ENCODE data around the gene SYNE1.

SYNE1 gene

GRCh38 chr6:152221806-152222628 lies 415.1 kb downstream of the SYNE1 start:
- no peak for FAIRE-seq

DNA sequence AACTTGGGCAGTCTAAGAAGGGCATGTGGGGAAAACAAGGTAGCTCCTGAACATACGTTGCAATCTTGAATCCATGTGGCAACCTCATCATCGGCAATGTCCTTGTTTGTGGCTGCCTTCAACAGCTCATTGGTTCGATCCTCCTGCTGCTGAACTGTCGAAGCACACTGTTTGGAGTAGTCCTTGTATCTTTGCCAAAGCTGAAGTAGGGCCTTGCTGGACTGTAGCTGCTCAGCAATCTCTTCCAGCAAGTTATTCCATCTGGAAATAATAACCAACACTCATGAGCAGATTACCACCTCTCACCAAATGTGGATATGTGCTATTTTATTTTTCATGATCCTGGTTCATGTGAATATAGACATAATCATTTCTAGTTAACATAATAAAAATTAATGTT lies 416.4 kb downstream of the SYNE1 start:
- no peak for FAIRE-seq

GRCh38 chr6:152218887-152219286 lies 418.3 kb downstream of the SYNE1 start:
- no peak for FAIRE-seq

DNA sequence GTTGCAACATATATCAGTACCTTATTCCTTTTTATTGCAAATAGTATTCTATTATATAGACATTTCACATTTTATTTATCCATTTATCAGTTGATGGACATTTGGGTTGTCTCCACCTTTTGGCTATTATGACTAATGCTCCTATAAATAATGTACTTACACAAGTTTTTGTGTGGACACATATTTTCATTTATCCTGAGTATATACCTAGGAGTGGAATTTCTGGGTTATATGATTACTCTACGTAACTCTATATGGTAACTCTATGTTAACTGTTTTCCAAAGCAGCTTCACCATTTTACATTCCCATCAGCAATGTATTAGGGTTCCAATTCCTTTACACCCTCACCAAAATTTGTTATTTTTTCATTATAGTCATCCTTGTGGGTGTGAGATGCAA lies 424.7 kb downstream of the SYNE1 start:
- no peak for FAIRE-seq

DNA sequence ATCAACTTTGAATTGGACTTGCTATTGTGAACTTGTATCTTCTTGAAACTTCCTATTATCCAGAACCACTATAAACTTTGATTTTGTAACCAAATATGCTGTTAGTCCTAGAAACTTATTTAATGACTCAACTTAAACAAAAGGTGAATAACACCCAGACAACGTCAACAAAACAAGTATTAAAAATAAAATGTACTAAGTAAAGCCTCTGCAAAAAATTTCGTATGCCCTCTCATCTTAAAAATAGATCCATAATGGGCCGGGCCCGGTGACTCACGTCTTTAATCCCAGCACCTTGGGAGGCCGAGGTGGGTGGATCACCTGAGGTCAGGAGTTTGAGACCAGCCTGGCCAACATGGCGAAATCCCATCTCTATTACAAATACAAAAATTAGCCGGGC lies 428.0 kb downstream of the SYNE1 start:
- FAIRE-seq = no peak

DNA sequence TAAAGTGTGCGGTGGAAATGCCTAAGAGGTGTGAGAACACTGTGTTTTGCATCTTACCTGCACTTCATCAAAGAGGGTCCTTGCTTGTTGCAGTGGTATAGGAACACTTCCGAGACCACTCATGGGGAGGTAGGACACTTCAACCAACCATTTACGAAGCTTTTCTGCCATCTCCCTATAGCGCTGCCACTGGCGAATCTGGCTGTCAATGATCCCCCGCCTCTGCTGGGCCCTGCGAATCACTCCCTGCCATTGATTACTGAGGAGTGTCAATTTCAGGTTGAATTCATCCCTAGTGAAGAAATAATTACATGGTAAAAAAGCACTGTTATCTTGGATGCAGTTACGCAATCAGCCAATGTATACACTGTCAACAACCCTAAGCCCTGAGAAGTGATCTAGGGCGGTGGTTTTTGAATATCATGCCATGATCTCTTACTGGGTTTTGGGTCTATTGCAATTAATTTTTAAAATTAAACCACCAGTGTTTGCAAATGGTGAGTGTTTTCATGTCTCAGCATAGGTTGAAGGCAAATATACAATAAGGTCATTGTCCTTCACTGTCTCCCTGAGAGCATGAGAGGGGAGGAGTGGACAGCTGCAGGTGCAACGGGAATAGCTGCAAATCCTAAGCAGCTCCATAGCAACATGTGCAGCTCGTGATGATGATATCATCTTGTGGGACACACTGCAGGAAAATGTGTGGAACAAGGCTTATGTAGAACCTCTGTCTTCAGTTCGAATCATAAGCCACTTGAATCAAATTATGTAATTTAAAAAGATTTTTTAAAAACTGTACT lies 429.0 kb downstream of the SYNE1 start:
- no peak for FAIRE-seq

GRCh38 chr6:152206072-152206818 lies 430.9 kb downstream of the SYNE1 start:
- no peak for FAIRE-seq

- FAIRE-seq = no peak
These were observed 432.6 kb downstream of the SYNE1 start for GRCh38 chr6:152204591-152204990.

DNA sequence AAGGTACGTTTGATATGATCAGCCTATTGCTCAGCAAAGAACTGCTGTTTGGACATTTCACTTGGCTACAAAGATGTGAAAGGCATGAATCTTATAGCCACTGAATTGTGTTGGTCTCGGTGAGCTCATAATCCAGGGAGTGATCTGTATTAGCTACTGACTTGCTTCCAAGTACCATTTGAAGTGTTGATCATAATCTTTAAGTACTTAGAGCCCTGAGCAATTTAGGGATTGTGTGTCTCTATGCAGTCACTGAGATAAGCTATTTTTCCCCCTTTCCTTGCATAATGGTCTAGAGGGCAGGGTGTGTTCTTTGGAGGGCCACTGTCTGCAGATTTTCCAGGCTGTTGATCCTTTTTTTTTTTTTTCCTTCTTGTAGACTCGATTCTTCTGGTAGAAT lies 436.0 kb downstream of the SYNE1 start:
- FAIRE-seq = no peak

DNA sequence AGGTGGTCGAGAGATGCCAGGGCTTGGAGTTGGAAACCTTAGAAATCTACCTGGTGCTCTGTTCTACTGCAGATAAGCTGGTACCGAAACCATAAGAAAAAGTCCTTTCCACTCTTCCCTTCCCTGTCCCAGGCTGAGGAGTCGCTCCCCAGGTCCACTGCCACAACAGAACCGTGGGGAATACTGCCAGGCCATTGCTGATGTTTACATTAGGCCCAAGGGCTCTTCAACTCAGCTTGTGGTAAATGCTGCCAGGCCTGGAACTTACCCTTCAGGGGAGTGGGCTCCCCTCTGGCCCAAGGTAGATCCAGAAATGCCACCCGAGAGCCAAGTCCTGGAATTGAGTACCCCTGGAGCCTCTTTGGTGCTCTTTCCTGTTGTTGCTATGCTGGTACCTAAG lies 441.3 kb downstream of the SYNE1 start:
- FAIRE-seq = no peak

DNA sequence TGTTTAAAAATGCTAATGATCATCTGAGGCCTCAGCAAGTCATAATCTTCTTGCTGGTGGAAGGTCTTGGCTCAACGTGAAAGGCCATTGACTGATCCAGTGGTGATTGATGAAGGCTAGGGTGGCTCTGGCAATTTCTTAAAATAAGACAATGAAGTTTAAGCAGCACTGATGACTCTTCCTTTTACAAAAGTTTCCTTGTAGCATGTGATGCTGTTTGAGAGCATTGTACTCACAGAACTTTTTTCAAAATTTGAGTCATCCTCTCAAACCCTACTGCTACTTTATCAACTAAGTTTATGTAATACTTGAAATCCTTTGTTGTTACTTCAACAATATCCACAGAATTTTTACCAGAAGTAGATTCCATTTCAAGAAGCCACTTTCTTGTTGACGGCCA lies 447.4 kb downstream of the SYNE1 start:
- no peak for FAIRE-seq

- FAIRE-seq = no peak
These were observed 449.2 kb downstream of the SYNE1 start for GRCh38 chr6:152188011-152188410.

DNA sequence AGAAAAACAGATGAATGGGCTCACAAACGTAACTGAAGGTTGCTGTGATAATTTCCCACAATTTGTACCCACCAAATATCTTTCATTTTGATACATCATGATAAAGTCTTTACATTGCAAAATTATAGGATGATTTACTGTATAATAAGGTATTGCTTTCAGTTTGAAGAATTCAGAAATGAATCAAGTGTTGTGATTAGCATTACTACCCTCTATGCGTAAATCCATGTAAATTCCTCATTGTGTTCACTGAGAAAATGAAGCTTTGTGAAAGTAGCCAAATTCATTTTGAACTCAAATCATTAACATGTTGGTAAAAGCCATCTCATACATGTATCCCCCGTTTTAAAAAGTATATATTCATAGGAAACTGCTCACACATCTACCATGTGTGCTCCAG lies 450.3 kb downstream of the SYNE1 start:
- FAIRE-seq = no peak

DNA sequence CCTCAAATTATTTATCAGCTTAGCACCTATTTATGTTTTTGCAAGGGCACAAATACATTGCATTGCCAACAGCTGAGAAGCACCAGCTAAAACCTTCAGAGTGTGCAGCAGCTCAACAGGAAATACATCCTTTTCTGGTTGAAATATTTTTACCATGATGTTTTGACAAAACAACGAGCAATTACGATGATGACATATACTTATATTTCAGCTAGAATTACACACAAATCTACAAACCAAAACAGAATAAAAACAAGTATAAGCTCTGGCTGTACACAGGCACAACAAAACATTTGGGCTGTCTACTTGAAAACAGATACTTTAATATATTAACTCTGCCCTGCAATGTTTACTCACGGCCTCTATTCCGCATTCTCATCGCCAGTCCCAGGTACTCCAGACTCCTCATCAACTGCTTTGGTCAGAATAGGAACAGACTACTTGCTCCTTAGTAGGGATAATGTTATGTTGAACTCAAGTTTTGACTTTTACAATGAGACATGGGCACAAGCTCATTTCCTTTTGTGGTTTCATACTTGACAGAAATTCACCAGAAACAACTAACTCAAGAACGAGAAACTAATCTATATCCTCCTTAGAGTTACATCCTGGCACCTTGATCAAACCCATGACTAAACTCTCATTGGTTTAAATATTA lies 452.1 kb downstream of the SYNE1 start:
- FAIRE-seq = no peak

DNA sequence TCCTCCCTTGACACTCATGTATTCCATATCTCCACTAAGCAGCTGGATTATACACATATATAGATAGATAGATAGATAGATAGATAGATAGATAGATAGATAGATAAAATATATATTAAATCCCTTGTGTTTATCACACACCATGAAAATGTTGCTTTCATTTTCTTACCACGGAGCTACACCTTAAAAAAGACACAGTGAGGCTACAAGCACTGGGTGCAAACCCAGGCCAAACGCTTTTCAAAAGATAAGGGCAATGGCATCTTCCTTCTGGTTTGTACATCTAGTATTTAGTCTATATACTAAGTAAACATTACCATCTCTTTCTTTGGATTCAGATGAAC lies 452.6 kb downstream of the SYNE1 start:
- FAIRE-seq = no peak

DNA sequence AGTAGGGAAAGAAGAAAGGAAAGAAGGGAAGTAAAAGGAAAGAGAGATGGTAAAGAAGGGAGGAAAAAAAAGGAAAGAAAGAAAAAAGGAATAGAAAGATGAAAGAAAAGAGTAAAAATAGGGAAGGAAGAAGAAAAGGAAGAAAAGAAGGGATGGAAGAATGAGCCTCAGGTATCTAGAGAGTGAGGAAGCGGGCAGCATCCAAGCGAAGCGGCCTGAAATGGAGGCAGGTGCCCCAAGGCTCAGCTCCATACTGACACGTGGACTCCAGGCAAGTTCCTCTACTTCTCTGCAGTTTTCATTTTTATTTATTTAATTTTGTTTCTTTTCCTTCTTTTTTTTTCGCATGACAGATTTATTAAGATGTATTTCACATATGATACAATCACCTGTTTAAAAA lies 456.6 kb downstream of the SYNE1 start:
- FAIRE-seq = no peak

- FAIRE-seq = no peak
These were observed 460.9 kb downstream of the SYNE1 start for GRCh38 chr6:152176268-152176667.

- FAIRE-seq = no peak
These were observed 463.2 kb downstream of the SYNE1 start for GRCh38 chr6:152173957-152174356.

GRCh38 chr6:152173321-152173720 lies 463.8 kb downstream of the SYNE1 start:
- no peak for FAIRE-seq

GRCh38 chr6:152170702-152171667 lies 466.2 kb downstream of the SYNE1 start:
- FAIRE-seq = no peak

DNA sequence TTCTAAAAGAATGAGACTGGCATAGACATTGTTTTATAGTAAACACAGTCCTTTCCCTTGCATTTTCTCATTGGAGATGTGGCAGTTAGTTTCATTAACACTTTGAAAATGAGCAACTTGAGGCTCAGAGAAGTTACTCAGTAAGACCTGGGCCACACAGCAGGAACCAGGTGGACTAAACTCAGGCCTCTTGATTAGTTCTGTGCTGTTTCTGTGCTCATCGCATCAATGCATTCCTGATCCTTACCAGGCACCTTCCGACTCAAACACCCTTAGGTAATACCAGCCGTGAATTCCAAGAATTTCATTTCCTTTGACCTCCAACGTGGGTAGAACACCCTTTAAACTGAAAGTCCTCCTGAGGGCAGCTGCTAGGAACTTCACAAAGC lies 466.9 kb downstream of the SYNE1 start:
- no peak for FAIRE-seq
